Erythroblast (primary cell): ENCODE data around the gene GAL3ST2.

Experiments
- GATA1 ChIP-seq: IDR thresholded peaks from 2 replicates; pipeline ENCODE4 v1.6.1; 2011; ENCODE audit warnings: low read depth, mild to moderate bottlenecking, control low read depth, low read length, moderate library complexity
- POLR2A ChIP-seq: IDR thresholded peaks from 2 replicates; pipeline ENCODE4 v1.6.1; 2011; ENCODE audit warnings: mild to moderate bottlenecking, low read length

DNA sequence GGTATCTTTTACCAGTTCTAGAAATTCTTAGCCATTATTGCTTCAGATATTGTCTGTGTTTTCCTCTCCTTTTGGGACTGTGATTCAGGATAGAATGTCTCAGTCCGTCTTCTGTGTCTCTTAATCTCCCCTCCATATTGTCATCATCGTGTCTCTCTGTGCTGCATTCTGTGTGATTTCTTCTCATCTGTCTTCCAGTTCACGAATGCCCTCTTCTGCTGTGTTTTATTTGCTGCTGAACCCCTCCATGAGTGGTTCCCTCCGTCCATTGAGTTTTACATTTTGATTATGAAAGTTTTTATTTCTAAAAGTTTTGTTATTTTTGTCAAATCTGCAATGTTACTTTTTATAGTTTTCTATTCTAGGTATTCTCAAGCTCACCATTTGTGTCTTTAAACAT is 30.5 kb upstream of the GAL3ST2 start:
- TF ChIP-seq POLR2A (no peak), GATA1 (no peak)
